Stimulated activated CD8-positive, alpha-beta memory T cell treated with anti-CD3 and anti-CD28 coated beads, Interleukin-15, amount 100 ng/mL, for 48 hours (primary cell): ENCODE results near the gene GRID1.

ENCODE experiments used
- DNase-seq, 2 donors: peaks; one replicate each; pipeline ENCODE4 v3.0.0-alpha.2; 2020; ENCODE audit warnings: low read depth in 2 of 2

The GRID1 gene

DNA sequence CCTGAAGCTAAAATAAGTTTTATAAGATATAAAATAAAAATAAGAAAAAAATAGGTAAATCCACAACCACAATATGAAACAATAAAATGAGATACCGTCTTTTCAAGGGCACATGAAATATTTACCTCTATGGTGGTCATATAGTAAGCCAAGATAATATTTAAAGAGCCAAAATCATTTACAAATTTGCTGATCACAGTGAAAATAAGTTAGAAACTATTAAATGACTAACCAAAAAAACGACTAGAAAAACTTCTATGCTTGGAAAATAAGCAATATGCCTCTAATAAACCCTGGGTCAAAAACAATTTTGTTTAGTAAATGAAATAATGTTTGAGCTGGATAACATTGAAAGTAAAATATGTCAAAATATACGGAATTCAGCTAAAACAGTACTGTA, 535.2 kb downstream of the GRID1 start:
- DNase-seq, result no peak

DNA sequence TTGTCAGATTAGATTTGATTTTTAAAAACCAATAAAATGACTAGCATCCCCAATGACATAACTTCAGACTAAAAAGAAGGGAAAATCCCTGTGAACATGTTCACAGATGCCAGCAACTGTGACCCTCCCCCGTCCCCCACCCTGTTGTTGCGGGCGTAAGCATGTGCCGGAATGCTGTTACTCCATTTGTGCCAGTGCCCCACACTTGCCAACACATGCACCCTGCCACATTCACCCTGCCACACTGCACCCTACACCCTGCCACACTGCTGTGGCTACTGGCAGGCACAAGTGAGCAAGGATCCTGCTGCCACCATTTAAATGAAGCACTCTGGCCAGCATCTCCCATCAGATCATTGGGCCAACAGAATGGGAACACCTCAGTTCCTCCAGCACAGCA, 540.2 kb downstream of the GRID1 start:
- DNase-seq, result no peak

DNA sequence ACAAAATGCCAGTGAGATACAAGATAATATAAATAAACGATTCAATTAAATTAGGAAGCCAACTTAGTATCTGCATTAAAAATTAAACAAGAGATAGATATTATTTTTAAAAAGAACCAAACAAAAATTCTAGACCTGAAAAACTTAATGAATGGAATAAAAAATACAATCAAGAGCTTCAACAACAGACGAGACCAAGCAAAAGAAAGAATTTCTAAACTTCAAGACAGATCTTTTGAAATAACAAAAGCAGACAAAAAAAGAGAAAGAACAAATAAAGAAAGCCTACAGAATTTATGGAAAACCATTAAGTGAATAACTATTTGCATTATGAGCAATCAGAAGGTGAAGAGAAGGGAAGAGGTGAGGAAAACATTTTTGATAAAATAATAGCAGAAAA, 555.2 kb downstream of the GRID1 start:
- DNase-seq, result no peak

DNA sequence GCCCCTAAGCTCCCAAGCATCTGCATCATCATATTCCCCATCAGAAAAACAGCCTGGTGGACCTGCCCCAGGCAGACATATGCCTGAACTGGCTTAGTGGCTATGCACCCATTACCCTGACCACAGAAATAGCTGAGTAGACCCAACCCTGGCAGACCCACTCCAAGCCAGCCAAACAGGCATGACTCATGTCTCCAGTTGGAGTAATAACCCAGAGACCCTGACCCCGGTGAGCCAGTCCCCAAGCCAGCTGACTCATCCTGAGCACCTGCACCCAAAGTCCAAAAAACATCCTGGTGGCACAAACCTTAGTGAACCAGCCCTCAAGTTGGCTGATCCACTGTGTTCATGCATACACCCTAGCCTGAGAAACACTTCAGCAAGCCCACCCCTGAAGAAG, 555.9 kb downstream of the GRID1 start:
- DNase-seq, result no peak

DNA sequence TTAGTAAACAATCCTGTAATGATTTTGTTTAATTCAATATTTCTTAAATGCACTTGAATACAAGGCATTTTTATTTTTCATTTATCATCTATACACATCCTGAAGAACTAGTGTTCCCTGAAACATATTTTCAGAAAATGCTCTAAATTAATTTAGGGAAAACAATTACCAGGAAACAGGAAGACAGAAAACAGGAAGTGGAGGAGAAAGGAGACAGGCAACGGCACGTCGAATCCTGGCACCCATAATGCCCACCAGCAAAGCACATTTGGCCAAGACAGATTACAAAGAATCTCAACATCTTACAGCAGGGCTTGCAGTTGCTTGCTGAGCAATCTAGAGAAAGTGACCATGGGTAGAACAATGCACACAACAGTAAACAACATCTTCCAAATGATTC, 571.1 kb downstream of the GRID1 start:
- no peak for DNase-seq

DNA sequence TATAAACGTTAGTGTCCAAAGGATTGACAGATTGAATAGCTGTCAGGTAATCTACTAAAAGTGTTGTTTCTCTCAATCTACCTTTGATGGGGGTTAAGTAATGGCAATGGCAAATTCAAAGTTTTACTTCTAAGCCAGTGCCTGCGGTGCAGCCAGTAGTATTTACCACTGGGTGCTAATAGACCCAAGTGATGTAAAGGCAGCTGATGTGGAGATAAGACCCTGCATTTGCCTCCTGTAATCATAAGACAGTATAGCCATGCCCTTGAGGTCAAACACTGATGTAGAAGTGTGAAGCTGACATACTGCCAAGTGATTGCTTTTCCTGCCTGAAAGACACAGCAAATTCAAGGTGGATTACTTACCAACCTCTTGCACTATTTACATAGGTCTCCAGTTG, 572.0 kb downstream of the GRID1 start:
- no peak for DNase-seq

DNA sequence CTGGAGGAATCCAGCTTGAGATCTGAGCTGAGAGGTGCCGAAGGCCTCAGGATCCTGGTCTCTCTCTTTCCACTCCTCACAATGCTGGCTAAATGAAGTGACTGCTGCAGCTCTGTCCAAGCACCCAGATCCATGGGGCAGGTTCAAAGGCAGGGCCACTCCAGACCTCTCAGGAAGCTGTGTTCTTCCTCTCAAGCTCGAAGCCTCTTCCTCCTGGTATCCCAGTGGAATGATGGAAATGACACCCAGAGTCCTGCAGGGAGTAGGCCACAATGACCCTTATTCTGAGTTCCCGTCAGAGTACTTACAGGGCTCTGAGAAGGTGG, 574.1 kb downstream of the GRID1 start:
- no peak for DNase-seq

DNA sequence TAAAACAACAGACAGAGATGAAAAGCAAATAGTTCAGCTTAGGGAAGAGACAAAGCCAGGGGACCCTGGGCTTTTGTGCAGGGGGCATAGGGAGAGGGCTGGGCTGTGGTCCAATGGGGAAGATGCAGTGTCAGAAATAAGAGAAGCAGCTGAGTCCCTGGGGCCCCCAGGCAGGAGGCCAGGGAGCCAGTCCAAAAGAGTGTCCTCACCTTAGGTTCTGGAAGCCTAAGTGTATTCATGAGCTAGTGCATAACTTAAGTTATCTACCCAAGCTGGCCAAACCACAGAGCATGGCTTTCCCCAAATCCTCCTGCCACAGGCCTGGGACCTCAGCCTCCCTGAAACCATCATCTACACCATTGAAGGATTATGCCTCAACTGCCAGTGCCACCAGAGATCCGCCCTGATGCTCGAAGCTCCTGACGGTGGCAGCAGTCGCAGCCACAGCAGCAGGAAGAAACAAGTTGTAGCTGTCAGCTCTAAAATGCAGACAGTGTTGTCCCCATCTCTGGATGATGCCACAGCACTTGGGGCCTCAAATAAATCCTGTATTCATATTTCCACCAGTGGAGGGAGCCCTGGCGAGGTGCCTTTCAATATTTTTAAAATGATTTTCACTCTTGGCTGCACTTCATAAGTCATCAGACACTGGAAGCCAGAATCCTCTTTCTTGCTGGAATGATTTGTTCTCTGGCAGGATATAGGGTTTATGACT, 574.6 kb downstream of the GRID1 start:
- no peak for DNase-seq

DNA sequence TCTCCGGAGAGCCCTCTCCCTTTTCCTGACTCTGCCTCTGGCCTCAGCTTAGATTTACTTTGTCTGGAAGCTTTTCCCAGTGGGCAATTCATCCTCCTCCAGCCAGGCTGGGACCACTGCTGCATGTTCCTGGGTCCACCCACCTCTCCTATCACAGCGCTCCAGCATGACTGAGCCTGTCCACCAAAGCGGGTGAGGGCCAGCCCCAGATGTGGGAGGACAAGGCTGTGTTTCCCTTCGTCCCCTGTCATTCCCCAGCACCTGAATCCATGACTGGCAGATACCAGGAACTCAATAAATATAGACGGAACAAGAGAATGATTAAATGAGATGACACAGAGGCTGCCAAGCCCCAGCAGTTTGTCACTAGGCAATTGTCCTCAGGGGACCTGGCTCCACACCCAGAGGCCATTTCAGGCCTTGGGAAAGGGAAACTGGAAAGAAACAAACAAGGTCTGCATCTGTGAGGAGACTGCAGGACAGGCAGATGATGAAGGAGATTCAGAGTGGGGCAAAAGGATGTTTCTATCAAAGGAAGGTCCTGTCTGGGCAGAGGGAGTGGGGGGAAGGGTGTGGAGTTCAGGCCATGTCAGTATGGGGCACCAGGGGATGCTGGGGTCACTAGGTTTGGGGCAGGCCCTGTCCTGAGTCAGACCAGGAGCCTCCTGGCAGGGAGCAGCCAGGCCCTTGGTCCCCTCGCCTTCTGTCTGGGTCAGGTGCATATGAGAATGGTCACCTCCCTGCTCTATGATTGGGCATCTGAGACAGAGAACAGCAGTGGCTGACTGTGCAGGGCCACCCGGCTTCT, 576.4 kb downstream of the GRID1 start:
- no peak for DNase-seq

DNA sequence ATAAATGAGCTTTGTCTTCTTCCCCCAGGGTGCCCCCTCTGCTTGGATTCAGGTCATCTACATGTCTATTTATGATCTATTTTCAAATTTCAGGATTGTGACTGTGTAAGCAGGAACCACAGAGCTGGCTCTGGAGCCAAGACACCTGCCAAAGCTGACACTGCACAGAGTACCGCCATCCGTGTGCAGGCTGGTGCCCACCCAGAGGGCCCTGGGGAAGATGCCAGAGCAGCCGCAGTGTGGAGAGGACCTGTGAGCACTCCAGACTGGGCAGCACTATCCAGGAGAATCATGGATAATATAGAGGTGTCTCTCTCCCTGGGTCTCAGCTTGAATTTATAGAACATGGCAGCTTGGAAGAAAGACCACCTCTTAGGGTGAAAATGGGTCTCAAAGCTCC, 577.5 kb downstream of the GRID1 start:
- no peak for DNase-seq

DNA sequence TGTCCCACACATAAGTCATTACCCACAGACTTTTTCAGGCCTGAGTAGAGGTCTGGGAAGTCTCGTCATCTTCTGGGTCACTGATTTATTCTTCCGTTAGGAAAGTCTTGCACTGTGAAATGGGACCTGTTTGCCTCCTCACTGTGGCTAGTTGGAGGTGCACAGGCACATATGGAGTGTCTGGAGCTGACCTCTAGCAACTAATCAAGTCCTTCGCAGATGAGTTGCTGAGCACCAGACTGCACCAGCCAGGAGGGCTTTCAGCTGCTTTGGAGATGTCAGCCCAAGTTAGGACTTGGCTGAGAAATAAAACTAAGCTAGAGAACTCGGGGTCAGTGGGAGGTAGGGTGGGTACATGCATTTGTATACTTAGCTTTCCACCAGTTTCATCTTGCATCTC, 578.0 kb downstream of the GRID1 start:
- DNase-seq, result no peak

DNA sequence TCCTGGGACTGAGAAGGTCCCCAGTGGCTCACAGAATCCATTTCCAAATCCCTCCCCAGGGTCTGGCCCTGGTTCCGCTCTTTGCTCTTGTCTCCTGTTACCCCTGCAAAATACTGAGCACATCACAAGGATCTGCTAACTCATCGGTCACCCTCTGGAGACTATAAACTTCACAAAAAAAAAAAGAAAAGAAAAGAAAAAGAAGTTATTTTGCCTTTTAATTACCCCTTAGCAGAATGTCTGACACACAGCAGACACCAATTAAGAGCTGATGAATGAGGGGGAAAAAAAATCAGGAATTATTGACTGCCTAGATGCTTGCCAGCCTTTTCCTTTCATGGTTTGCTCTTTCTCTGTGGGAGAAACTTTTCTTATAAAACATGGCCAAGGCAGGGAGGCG, 578.7 kb downstream of the GRID1 start:
- DNase-seq, result no peak

DNA sequence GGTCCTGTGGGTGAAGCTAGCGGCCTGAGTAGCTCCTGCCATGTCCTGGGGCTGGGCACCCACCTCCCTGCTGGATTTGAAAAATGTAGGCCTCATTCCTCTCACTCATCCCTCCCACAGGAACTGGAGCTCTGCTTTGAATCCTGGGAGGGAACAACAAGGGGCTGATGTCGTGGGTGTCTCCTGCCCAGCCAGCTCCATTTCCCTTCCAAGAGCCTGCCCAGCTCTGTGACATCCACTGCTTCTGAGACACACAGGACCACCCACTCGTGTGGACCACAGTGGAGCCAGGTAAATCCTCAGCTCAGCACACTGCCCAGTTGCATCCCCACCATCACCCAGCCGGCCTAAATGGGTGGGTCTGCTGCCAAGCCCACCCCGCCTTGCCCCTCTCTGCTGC, 579.2 kb downstream of the GRID1 start:
- DNase-seq, result no peak

DNA sequence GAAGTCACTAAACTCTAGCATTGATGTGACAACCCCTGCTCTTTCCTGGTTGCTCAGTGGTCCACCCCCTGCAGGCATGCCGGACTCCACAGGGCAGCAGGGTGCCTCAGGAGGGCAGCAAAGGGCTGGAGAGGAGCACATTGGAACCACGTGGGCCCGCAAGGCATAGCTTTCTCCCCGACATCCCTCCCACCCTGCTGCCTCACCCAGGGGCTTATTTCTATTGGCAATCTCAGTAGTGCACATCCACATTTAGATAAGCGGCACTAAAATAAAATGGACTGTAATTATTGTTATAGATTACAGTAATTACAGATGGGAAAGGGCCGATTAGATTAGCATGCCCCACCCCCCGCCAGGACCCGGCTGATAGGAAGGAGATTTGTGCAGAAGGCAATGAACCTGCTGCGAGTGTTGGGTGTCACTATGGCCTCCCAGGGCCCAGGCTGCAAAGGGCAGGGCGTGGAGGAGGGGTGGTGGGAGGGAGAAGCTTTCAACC, 580.1 kb downstream of the GRID1 start:
- DNase-seq, result no peak

DNA sequence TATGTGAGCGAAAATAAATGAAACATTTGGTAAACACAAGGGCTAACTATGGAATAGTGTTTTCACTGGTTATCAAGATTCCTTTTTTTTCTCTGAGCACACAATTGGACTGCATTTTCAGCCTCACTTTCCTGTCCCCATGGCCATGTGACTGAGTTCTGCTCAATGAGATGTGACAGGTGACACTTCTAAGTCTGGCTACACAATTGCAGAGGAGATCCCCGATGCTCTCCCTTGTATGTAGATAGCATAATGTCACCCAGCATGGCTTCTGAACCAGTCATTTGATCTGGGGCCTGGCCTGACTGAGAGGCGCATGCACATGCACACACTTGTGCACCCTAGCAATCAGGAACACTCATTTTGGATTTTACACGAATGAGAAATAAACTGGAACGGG, 581.8 kb downstream of the GRID1 start:
- DNase-seq, result no peak

DNA sequence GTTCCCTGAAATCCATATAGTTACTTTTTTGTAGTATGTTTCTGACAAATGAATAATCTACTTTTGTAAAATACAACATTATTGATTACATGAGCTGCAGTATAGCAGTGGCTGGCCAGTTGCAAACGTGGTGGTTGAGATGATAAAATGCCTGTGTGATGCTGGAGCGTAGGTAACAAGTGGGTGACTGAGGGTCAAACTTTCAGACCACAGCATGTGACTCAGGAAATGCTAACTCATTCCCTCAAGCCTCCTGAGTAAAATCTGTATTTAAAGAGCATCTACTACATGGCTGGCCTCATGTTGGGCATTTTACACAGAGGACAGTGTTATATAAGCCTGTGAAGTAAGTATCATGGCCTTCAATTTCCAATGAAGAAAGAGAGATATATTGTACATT, 585.2 kb downstream of the GRID1 start:
- no peak for DNase-seq

DNA sequence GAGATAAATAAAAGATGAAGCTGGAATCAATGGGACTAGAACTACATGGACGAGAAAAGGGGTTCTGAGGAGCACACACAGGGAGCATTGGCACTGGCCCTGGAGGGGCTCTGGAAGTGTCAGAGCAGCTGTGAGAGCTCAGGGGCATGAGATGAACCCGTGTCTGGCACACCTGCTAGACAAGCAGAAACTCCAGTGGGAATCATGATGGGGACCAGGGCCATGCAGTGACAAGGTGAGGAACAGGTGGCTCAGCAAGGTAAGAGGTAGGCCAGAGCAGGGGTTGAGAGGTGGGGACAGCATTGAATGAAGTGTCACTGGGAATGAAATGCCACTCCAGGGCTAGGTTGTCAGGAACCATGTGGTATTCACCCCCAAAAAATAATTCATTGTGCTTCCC, 588.5 kb downstream of the GRID1 start:
- no peak for DNase-seq

DNA sequence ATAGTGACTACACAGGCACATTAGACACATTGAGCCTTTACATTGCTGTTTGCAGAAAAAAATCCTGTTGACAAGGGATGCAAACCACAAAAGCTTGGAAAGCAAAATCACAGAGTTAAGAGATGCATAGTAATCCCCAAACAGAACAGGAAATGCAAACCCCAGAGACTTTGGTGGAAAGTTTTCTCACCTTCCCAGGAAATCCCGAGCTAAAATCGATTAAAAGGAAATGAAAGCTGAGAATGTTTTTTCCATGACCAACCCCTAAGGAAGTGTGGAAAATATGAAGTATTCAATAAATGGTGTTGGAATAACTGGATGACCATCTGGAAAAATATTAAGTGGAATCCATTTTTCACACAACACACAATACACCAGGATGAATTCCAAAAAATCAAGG, 598.7 kb downstream of the GRID1 start:
- DNase-seq, result no peak

DNA sequence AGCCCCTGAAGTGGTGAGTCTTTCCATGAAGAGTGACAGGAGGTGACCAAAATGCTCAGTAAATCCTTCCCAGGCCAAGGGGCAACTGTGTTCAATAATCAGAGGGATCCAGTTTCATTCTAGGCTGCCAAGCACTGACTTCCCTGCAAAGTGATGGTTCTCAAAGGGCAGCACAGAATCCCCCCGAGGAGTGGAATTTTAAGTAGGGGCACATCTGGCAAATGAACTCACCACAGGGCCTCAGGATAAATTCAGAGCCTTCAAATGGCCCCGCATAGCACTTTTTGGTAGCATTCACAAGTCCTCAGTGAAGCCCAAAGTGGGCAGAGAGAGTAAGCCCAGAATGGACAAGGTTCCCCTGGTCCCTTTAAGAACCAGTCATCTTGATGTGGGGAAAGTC, 602.5 kb downstream of the GRID1 start:
- DNase-seq, result no peak

DNA sequence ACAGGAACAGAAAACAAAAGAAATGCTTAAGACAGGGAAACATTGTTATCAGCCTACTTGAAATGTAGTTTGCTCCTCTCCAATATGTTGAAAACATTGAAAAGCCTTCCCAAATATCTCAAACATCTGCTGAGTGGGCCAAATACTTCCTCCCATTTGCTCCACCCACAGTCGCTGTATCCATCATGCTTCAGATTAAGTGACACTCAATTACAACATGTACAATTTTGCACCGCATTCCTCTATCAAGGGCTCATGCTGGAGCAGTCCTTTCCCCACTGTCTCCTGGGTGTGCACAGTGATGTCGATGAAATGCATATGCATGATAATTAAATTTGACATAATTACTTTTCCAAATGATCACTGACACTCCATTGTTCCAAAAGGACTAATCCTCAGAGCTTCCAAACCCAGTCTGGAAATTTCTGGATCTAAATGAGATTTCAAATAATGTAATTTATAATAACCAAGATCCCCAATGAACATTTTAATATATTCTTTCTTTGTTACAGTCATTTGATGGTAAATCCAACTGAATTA, 604.6 kb downstream of the GRID1 start:
- DNase-seq, result no peak

DNA sequence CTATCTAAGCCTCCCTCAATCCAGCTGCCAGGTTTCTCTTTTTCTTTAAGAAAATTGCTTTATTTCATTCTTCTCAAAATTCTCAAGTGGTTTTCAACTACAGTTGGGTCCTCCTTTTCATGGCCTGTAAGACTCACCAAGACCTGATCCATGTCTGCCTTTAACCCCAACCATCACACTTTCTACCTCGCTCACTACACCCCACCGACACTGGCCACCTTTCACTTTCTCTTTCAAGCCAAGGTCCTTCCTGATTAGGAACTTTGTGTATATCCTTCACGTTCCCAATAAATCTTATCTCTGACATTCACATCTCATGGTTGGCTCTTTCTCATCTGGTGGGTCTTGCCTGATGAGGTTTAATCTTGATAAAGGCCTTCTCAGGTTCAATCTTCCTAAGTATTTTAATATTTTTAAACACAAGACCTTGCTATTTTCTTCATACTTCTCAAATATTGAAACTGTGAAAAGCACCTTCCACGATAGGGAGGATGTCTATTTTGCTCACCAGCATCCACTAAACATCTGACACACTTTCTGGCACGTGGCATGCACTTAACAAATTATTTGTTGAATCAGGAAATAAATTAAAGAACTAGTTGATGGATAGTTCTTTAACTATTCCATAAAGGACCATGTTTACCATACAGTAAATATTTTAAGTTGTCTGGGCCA, 624.8 kb downstream of the GRID1 start:
- DNase-seq, result no peak

DNA sequence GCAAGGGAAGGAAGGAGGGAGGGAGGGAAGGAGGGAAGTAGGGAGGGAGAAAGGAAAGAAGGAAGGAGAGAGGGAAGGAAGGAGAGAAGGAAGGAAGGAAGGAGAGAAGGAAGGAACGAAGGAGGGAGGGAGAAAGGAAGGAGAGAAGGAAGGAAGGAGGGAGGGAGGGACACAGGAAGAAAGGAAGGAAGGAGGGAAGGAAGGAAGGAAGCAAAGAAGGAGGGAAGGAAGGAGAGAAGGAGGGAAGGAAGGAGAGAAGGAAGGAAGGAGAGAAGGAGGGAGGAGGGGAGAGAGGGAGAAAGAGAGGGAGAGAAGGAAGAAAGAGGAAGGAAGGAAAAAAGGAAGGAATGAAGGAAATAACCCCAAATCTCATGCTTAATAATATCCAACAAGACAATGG, 630.6 kb downstream of the GRID1 start:
- no peak for DNase-seq

DNA sequence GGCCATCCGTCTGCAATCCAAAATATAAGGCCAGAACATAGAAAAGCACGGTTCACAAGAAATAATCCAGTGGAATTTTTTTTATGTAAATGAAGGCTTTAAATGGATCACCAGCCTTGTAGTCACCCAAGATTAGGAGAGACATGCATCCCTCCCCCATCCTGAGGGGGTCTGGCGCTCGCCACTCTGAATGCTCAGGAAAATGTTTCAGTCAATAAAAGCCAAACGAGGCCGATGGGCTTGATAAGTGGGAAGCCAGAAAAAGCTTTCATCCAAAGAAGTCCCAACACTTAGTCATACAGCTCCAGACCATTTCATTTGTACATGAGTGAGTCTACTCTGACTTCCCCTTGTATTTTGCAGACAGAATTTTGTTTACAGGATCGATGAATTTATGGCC, 631.8 kb downstream of the GRID1 start:
- no peak for DNase-seq
